Esophagus muscularis mucosa (tissue), 4 donors: ENCODE measurements around the gene DOCK4. TPM values are rescaled to one million over a fixed set of nuclear protein-coding genes. Genes with fewer than 3 reads are reported as not detected.
A peak's percentile ranks its signal among the peaks of the same experiment; 100 is the strongest.

Experiments used
- DNase-seq: peaks from one replicate; pipeline ENCODE4 v3.0.0-alpha.2; 2017; ENCODE audit errors: extremely low spot score
- H3K27ac ChIP-seq, 4 donors: fragments of 200-600 bp; sonication (generic); replicated peaks in 1 of 4; 1 replicate in 3 of 4; 2 replicates in 1 of 4; pipeline ENCODE4 v1.5.1; 2016 to 2019; ENCODE audit warnings: mild to moderate bottlenecking in 1 of 4
- H3K27me3 ChIP-seq, 4 donors: fragments of 200-600 bp; sonication (generic); one replicate each; pipeline versions ENCODE4 v1.5.1 to v1.6.0; 2016 to 2019
- H3K36me3 ChIP-seq, 4 donors: fragments of 200-600 bp; sonication (generic); one replicate each; pipeline ENCODE4 v1.5.1; 2016 to 2019
- H3K4me1 ChIP-seq, 4 donors: fragments of 200-600 bp; sonication (generic); one replicate each; pipeline ENCODE4 v1.5.1; 2016 to 2019
- H3K4me3 ChIP-seq, 4 donors: fragments of 200-600 bp; sonication (generic); 1 replicate in 2 of 4; 2 replicates in 2 of 4; pipeline ENCODE4 v1.5.1; 2016 to 2019; ENCODE audit warnings: mild to moderate bottlenecking in 4 of 4, moderate library complexity in 1 of 4
- H3K9me3 ChIP-seq, 4 donors: fragments of 200-600 bp; sonication (generic); 1 replicate in 3 of 4; 2 replicates in 1 of 4; pipeline ENCODE4 v1.5.1; 2016 to 2019
- EP300 ChIP-seq: sonication (generic); formaldehyde crosslinking; IDR thresholded peaks from one replicate; pipeline ENCODE4 v1.6.1; 2017; ENCODE audit warnings: antibody characterized with exemption
- POLR2A ChIP-seq: fragments of 450-650 bp; IDR thresholded peaks from one replicate; pipeline ENCODE4 v1.6.1; 2017; ENCODE audit warnings: antibody characterized with exemption, moderate library complexity, mild to moderate bottlenecking, low read depth
- POLR2AphosphoS5 ChIP-seq, 2 donors: sonication (generic); formaldehyde crosslinking; IDR thresholded peaks; one replicate each; pipeline ENCODE4 v1.6.1; 2017; ENCODE audit warnings: antibody characterized with exemption in 2 of 2
- WGBS: methylation state at CpG from one replicate; pipeline ENCODE4 v1.1.5; 2018; 5-methylcytosine and 5-hydroxymethylcytosine counted together
- intact Hi-C: fragments of 100-400 bp; cut with DNase I; formaldehyde crosslinking; loops from one replicate; pipeline ENCODE4 v1.15.1; 2023
- total RNA-seq, 4 donors: library from RNA; depleted of rRNA; stranded (reverse); fragments of >200 nt; gene quantifications; one replicate each; pipeline versions ENCODE4 v1.1.0 to v1.2.1, GENCODE V29; 2016
- TF ChIP-seq, protein P1 (sequence below), 3 experiments: fragments of 200-600 bp in 2 of 3; fragments of 450-650 bp in 1 of 3; sonication (generic) in 2 of 3; IDR thresholded peaks; one replicate each; pipeline ENCODE4 v1.5.1; 2017 to 2019; ENCODE audit warnings: antibody characterized with exemption in 3 of 3, mild to moderate bottlenecking in 2 of 3, moderate library complexity in 1 of 3

Gene DOCK4
- total RNA-seq, 4 donors from 2014 or later = 14.0 to 25.3 (median 18.8) TPM

DNA sequence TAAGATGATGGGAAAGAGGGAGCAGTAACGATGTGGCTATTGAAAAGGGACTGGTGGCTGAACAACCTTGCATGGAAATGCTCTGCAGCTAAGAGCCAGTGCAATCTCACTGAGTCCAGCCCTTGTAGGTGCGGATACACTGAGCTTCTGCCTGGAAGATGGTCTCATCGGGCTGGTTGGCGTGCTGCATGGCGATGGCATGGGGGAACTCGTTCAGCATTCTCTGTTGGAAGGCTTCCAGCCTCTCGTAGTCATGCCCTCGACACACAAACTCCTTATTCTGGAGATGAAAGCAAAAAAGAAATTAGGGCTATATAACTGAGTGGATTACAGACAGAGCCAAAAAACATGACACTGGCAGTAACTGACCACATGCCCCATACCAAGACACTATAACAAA is 446.2 kb downstream of the DOCK4 start:
- no peak for DNase-seq
- TF ChIP-seq, protein P1, sequence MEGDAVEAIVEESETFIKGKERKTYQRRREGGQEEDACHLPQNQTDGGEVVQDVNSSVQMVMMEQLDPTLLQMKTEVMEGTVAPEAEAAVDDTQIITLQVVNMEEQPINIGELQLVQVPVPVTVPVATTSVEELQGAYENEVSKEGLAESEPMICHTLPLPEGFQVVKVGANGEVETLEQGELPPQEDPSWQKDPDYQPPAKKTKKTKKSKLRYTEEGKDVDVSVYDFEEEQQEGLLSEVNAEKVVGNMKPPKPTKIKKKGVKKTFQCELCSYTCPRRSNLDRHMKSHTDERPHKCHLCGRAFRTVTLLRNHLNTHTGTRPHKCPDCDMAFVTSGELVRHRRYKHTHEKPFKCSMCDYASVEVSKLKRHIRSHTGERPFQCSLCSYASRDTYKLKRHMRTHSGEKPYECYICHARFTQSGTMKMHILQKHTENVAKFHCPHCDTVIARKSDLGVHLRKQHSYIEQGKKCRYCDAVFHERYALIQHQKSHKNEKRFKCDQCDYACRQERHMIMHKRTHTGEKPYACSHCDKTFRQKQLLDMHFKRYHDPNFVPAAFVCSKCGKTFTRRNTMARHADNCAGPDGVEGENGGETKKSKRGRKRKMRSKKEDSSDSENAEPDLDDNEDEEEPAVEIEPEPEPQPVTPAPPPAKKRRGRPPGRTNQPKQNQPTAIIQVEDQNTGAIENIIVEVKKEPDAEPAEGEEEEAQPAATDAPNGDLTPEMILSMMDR (IDR thresholded peaks at IDR 0.05) = no peak
- TF ChIP-seq EP300 = no peak
- TF ChIP-seq POLR2AphosphoS5 (IDR thresholded peaks at IDR 0.05) = no peak
- no peak for TF ChIP-seq POLR2A

DNA sequence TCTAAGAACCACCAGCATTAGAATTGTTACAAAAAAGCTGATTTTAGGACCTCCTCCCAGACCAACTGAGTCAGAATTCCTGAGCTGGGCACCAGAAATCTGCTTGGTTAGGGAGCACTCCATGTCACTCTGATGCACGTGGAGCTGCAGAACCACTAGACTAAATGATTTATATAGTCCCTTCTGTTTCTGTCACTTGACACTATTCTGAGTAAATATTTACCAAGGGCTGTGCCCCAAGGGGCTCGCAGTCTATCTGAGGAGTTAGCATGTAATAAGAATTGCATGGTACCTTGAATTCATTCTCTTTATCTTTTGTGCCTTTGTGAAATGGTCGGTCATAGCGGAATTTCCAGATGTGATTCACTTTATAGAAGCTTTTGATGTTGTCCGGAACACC is 447.9 kb downstream of the DOCK4 start:
- Histone ChIP-seq H3K27ac (no peak overlapping the region), H3K4me1 (no peaks in the 10 kb centered on the region), H3K27me3 (no peaks in the 10 kb centered on the region), H3K4me3 (no peak overlapping the region), H3K36me3 (peaks cover 0 to 25% (median 13%) of the 10 kb centered on the region in 4 donors), H3K9me3 (no peaks in the 10 kb centered on the region)
- DNase-seq = no peak
- WGBS = 86% methylated on average over 5 of the region's 5 CpGs
- no peak for TF ChIP-seq EP300
- TF ChIP-seq POLR2AphosphoS5 (IDR thresholded peaks at IDR 0.05) = no peak
- no peak for TF ChIP-seq POLR2A
- intact Hi-C loops = loop anchor here (10.0 kb wide), 1 partner anchor 456 kb away; no protein-coding TSS in a partner anchor

More for the DNA sequence above, 446.2 kb downstream of the DOCK4 start:
- Histone ChIP-seq H3K27ac (no peak overlapping the region), H3K27me3 (no peaks in the 10 kb centered on the region), H3K36me3 (peaks cover 0 to 25% (median 11%) of the 10 kb centered on the region in 4 donors), H3K9me3 (no peaks in the 10 kb centered on the region), H3K4me1 (no peaks in the 10 kb centered on the region), H3K4me3 (no peak overlapping the region)
- intact Hi-C loops = loop anchor here (10.0 kb wide), 1 partner anchor 105 kb away; no protein-coding TSS in a partner anchor
- 94% methylated on average over 8 of the region's 8 CpGs for WGBS

DNA sequence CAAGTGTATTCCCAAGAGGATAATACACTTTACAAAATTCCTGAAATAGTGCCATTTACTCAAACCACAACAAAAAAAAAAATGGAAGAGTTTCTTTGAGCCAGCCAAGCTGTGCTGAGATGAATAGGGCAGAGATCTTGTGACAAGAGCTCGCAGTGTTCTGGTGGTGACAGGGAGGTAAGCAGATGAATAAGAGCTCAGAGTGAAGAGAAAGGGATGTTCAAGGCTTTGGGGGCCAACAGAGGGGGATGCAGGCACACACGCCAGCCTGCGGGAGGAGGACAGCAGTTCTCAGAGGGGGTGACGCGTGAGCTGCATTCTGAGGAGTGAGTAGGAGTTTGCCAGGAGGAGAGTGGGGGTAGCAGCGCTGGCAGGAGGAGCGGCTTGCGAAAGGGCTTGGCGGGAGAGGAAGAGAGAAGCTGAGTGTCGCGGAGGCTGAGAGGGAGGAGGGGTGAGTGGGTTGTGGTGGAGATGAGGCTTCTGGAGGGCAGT is 449.5 kb downstream of the DOCK4 start:
- Histone ChIP-seq H3K4me3 (no peak overlapping the region), H3K27me3 (no peaks in the 10 kb centered on the region), H3K9me3 (no peaks in the 10 kb centered on the region), H3K27ac (peak overlapping the region in 2 of 4 donors; percentile 16 to 35), H3K4me1 (no peaks in the 10 kb centered on the region), H3K36me3 (peaks cover 0 to 25% (median 13%) of the 10 kb centered on the region in 4 donors)
- TF ChIP-seq POLR2AphosphoS5 (IDR thresholded peaks at IDR 0.05) = peak; percentile 18 to 20
- TF ChIP-seq, protein P1 (IDR thresholded peaks at IDR 0.05) = no peak
- WGBS = 71% methylated on average over 11 of the region's 11 CpGs
- intact Hi-C loops = loop anchor here (10.0 kb wide), 1 partner anchor 458 kb away; no protein-coding TSS in a partner anchor
- no peak for DNase-seq

DNA sequence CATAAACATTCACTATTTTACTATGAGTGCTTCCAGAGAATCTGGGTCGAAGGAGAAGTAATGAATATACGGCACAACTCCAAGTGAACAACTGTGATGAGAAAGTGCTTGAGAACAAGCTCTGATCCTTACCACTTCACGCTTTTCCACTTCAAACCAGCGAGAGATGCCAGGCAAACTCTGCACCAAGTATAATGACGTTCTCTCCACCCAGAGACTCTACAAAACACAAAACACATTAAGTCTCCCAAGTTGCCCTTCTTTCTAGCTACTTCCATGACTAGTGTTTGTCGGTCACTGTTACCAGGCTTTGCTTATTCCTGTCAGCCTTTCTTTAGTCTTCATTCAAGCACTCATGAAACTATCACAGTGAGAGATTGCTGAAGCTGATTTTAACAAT is 450.8 kb downstream of the DOCK4 start:
- H3K27ac ChIP-seq = no peak overlapping the region
- 96% methylated on average over 6 of the region's 6 CpGs for WGBS
- no peak for DNase-seq
- intact Hi-C loops = loop anchor here (10.0 kb wide), 1 partner anchor 459 kb away; no protein-coding TSS in a partner anchor
- H3K36me3 ChIP-seq = peaks cover 0 to 25% (median 12%) of the 10 kb centered on the region in 4 donors
- no peaks in the 10 kb centered on the region for H3K4me1 ChIP-seq
- H3K9me3 ChIP-seq = no peaks in the 10 kb centered on the region
- H3K4me3 ChIP-seq = no peak overlapping the region
- no peak for TF ChIP-seq EP300
- TF ChIP-seq, protein P1 (IDR thresholded peaks at IDR 0.05) = no peak
- no peak for TF ChIP-seq POLR2AphosphoS5 (IDR thresholded peaks at IDR 0.05)
- no peak for TF ChIP-seq POLR2A
- no peaks in the 10 kb centered on the region for H3K27me3 ChIP-seq

DNA sequence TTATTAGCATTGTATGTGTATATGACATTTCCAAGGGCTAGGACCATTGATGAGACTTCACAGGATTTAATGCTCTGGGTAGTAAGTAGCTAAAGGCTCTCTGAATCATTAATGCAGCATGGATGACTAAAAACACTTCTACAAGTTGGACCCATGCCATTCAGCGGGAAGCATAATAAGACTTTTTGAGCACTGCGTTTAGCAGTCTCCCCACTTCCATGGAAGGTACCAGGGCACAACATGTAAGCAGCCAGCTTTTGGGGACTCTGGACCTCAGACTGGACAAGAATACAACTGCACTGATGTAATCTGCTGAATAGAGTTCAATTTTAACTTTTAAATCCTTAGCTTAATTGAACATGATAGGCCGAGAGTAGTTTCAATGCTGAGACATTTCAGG is 452.2 kb downstream of the DOCK4 start:
- intact Hi-C loops = loop anchor here (2.0 to 10.0 kb wide), 3 partner anchors 37 to 658 kb away; no protein-coding TSS in a partner anchor
- WGBS = 89% methylated on average over 2 of the region's 3 CpGs

More for the DNA sequence above, 452.2 kb downstream of the DOCK4 start:
- DNase-seq = no peak
- H3K4me3 ChIP-seq = no peak overlapping the region
- TF ChIP-seq EP300 (no peak), POLR2AphosphoS5 (IDR thresholded peaks at IDR 0.05) (no peak), POLR2A (no peak)
- TF ChIP-seq, protein P1 (IDR thresholded peaks at IDR 0.05) = no peak
- H3K9me3 ChIP-seq = no peaks in the 10 kb centered on the region
- no peaks in the 10 kb centered on the region for H3K4me1 ChIP-seq
- peaks cover 0 to 17% (median 4%) of the 10 kb centered on the region in 4 donors for H3K36me3 ChIP-seq
- no peak overlapping the region for H3K27ac ChIP-seq
- H3K27me3 ChIP-seq = no peaks in the 10 kb centered on the region
